IPS-15b (cell line): Measurements from ENCODE around the gene CTIF.

ENCODE experiments used
- H3K27me3 ChIP-seq: one replicate; pipeline ENCODE4 v1.6.1; 2013; ENCODE audit warnings: low read length; ENCODE audit not compliant: control insufficient read depth, insufficient read depth
- H3K36me3 ChIP-seq: one replicate; pipeline ENCODE4 v1.6.1; 2013; ENCODE audit warnings: low read length; ENCODE audit not compliant: control insufficient read depth, insufficient read depth
- H3K4me1 ChIP-seq: one replicate; pipeline ENCODE4 v1.6.1; 2013; ENCODE audit warnings: mild to moderate bottlenecking, low read length; ENCODE audit not compliant: control insufficient read depth, insufficient read depth
- H3K4me3 ChIP-seq: one replicate; pipeline ENCODE4 v1.5.1; 2013; ENCODE audit warnings: low read depth, low read length
- H3K9ac ChIP-seq: one replicate; pipeline ENCODE4 v1.6.1; 2013; ENCODE audit warnings: low read depth, mild to moderate bottlenecking, low read length
- H3K9me3 ChIP-seq: one replicate; pipeline ENCODE4 v1.6.1; 2013; ENCODE audit warnings: mild to moderate bottlenecking, low read length; ENCODE audit not compliant: control insufficient read depth, insufficient read depth

CTIF gene

GRCh38 chr18:48785091-48785614 lies 246.3 kb downstream of the CTIF start:
- Histone ChIP-seq H3K9me3 (no peaks in the 10 kb centered on the region), H3K4me3 (no peak overlapping the region), H3K9ac (no peak overlapping the region), H3K36me3 (peaks cover 3% of the 10 kb centered on the region), H3K4me1 (no peaks in the 10 kb centered on the region), H3K27me3 (no peaks in the 10 kb centered on the region)

- Histone ChIP-seq H3K36me3 (peaks cover 3% of the 10 kb centered on the region), H3K4me1 (no peaks in the 10 kb centered on the region), H3K9me3 (no peaks in the 10 kb centered on the region), H3K4me3 (no peak overlapping the region), H3K27me3 (no peaks in the 10 kb centered on the region), H3K9ac (no peak overlapping the region)
These were observed 247.1 kb downstream of the CTIF start for GRCh38 chr18:48785736-48786454.

GRCh38 chr18:48786455-48787202 lies 247.8 kb downstream of the CTIF start:
- Histone ChIP-seq H3K9ac (no peak overlapping the region), H3K4me1 (no peaks in the 10 kb centered on the region)

GRCh38 chr18:48787203-48788151 lies 248.6 kb downstream of the CTIF start:
- Histone ChIP-seq H3K4me3 (no peak overlapping the region), H3K4me1 (no peaks in the 10 kb centered on the region), H3K27me3 (no peaks in the 10 kb centered on the region), H3K36me3 (peaks cover 3% of the 10 kb centered on the region), H3K9me3 (no peaks in the 10 kb centered on the region), H3K9ac (no peak overlapping the region)

More at GRCh38 chr18:48786455-48787202, 247.8 kb downstream of the CTIF start:
- H3K27me3 ChIP-seq: no peaks in the 10 kb centered on the region
- H3K36me3 ChIP-seq: peaks cover 3% of the 10 kb centered on the region
- no peak overlapping the region for H3K4me3 ChIP-seq
- no peaks in the 10 kb centered on the region for H3K9me3 ChIP-seq

- Histone ChIP-seq H3K27me3 (no peaks in the 10 kb centered on the region), H3K9ac (no peak overlapping the region), H3K36me3 (no peaks in the 10 kb centered on the region), H3K9me3 (no peaks in the 10 kb centered on the region), H3K4me3 (no peak overlapping the region), H3K4me1 (no peaks in the 10 kb centered on the region)
These were observed 249.5 kb downstream of the CTIF start for GRCh38 chr18:48788373-48788772.

- Histone ChIP-seq H3K4me3 (no peak overlapping the region), H3K4me1 (no peaks in the 10 kb centered on the region), H3K27me3 (no peaks in the 10 kb centered on the region)
These were observed 250.5 kb downstream of the CTIF start for GRCh38 chr18:48789259-48789812.

GRCh38 chr18:48790226-48790863 lies 251.5 kb downstream of the CTIF start:
- no peak overlapping the region for H3K4me3 ChIP-seq
- no peaks in the 10 kb centered on the region for H3K9me3 ChIP-seq
- H3K4me1 ChIP-seq: no peaks in the 10 kb centered on the region
- peaks cover 2% of the 10 kb centered on the region for H3K36me3 ChIP-seq
- no peaks in the 10 kb centered on the region for H3K27me3 ChIP-seq
- H3K9ac ChIP-seq: no peak overlapping the region

More at GRCh38 chr18:48789259-48789812, 250.5 kb downstream of the CTIF start:
- H3K9me3 ChIP-seq: no peaks in the 10 kb centered on the region
- H3K9ac ChIP-seq: no peak overlapping the region
- H3K36me3 ChIP-seq: peaks cover 2% of the 10 kb centered on the region

- Histone ChIP-seq H3K27me3 (no peaks in the 10 kb centered on the region), H3K9ac (no peak overlapping the region), H3K4me3 (no peak overlapping the region), H3K36me3 (peaks cover 2% of the 10 kb centered on the region), H3K4me1 (no peaks in the 10 kb centered on the region), H3K9me3 (no peaks in the 10 kb centered on the region)
These were observed 252.2 kb downstream of the CTIF start for GRCh38 chr18:48790869-48791635.

- Histone ChIP-seq H3K9ac (no peak overlapping the region), H3K9me3 (no peaks in the 10 kb centered on the region), H3K4me3 (no peak overlapping the region), H3K27me3 (no peaks in the 10 kb centered on the region), H3K4me1 (no peaks in the 10 kb centered on the region), H3K36me3 (peaks cover 2% of the 10 kb centered on the region)
These were observed 252.8 kb downstream of the CTIF start for GRCh38 chr18:48791636-48792105.

GRCh38 chr18:48792141-48792540 lies 253.3 kb downstream of the CTIF start:
- H3K36me3 ChIP-seq: peaks cover 2% of the 10 kb centered on the region
- H3K4me1 ChIP-seq: no peaks in the 10 kb centered on the region
- H3K27me3 ChIP-seq: no peaks in the 10 kb centered on the region
- H3K9ac ChIP-seq: no peak overlapping the region
- no peaks in the 10 kb centered on the region for H3K9me3 ChIP-seq
- H3K4me3 ChIP-seq: no peak overlapping the region
